Endometrial microvascular endothelial cells (primary cell): ENCODE data around the gene TUBG1. TPM values are rescaled to one million over a fixed set of nuclear protein-coding genes. Genes with fewer than 3 reads are reported as not detected.
"Not testable (repeated sequence)": the region's sequence is repeated elsewhere in the genome, so short reads cannot be mapped to it uniquely, and the experiment has no call there.

Source experiments
- in situ Hi-C: cut with HindIII; loops from 2 replicates; pipeline ENCODE4 v1.10.0; 2017; ENCODE audit warnings: low sequenced_read_pairs, low pct_unique_long_range_greater_than_20kb; ENCODE audit errors: inconsistent ontology term
- total RNA-seq: library from RNA; depleted of rRNA; stranded (reverse); fragments of >200 nt; gene quantifications from one replicate; pipeline ENCODE4 v1.2.3, GENCODE V29; 2015; ENCODE audit errors: inconsistent ontology term

TUBG1 gene
- total RNA-seq, 1 donor from 2014 or later, result 137 TPM

GRCh38 chr17:42613699-42614295, 4.3 kb downstream of the TUBG1 start:
- in situ Hi-C loops, result no loop called here

GRCh38 chr17:42617956-42618431, 8.5 kb downstream of the TUBG1 start:
- in situ Hi-C loops, result no loop called here

GRCh38 chr17:42618442-42619150, 9.1 kb downstream of the TUBG1 start:
- in situ Hi-C loops, result no loop called here

GRCh38 chr17:42621987-42622386, 12.5 kb downstream of the TUBG1 start:
- in situ Hi-C loops, result not testable (repeated sequence)

GRCh38 chr17:42623271-42623670, 13.8 kb downstream of the TUBG1 start:
- in situ Hi-C loops, result no loop called here

GRCh38 chr17:42623732-42624596, 14.5 kb downstream of the TUBG1 start:
- in situ Hi-C loops, result no loop called here

- in situ Hi-C loops, result not testable (repeated sequence)
Observed at GRCh38 chr17:42627032-42627764, 17.7 kb downstream of the TUBG1 start.

DNA sequence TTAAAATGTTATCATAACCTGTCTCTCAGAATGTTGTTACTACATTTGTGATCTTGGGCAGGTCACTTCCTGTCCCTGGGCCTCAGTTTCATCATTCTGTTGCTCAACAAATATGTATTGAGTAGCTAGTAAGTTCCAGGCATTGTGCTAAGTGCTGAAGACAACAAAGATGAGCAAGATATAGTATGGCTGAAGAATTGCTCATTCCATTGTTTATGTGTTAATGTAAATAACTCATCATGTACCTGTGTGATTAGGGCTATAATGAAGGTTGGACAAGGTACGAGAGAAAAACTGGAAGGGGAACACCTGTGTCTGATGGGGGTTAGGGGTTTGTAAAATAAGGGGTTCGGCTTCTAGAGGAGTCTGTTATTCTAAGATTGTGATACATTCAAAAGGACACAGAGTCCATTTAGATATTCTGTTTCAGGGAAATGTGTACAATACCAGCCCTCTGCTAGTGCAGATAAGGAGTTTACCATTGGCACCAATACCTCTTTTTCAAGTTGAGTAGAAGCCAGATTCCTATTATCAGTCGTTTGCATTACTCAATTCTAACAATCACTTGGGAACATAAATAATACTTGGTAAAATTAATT, 20.0 kb downstream of the TUBG1 start:
- in situ Hi-C loops, result no loop called here

DNA sequence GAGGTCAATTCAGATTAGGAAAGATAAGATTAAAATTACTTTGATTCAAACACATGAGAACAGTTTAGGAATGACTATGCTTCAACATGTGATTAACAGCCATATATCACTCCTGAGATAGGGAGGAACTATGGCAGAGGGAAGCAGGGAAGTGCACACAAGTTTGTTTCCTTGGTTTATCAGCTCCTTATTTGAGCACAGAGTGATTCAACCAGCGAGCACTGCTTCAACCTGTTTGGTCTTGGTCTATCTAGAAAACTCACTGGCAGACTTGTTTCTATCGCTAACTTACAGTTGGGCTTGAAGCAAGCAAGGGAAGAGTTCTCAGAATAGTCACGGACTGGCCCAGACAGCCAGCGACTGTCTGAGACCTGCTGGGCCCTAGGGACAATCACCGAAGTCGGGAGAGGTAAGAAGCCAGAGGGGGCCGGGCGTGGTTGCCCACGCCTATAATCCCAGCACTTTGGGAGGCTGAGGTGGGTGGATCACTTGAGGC, 23.5 kb downstream of the TUBG1 start:
- in situ Hi-C loops, result no loop called here

GRCh38 chr17:42639525-42640113, 30.1 kb downstream of the TUBG1 start:
- in situ Hi-C loops, result no loop called here

- in situ Hi-C loops, result no loop called here
Observed at GRCh38 chr17:42640121-42640520, 30.6 kb downstream of the TUBG1 start.

DNA sequence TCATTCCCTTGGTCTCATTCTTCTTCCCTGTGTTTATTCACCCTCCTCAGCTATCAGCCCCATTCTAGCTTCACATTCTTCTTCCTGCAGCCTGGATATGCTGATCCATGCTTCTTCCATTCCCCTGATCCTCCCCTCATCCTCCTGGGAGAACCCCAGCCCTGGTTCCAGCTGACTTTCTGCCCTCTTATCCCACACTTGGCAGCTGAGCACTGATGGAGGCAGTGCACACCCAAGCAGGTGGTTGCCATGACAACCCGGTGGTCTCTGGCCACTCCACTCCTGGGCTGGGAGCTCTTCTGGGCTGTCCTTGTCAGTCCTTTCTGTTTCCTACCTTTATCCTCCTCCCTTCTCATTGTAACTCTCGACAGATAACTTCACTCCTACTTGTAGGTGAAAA, 32.9 kb downstream of the TUBG1 start:
- in situ Hi-C loops, result no loop called here

DNA sequence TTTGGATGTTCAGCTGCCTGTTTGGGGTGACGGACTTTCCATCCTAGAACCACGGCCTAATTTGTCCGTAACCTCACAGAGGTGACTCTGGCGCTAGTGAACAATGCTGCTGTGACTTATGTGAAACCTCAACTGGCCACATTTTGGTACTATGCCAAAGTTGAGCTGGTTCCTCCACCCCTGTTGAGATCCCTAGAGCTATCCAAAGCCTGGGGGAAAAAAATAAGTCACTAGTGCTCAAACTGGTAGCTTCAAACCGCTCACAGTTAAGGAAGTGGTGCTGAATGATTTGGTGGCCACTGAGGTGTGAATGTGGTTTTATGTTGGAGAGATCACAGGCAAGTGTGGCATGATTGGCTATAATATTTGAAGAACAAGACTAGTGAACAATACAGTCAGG, 38.3 kb downstream of the TUBG1 start:
- in situ Hi-C loops, result no loop called here

GRCh38 chr17:42651392-42651791, 41.9 kb downstream of the TUBG1 start:
- in situ Hi-C loops, result no loop called here

DNA sequence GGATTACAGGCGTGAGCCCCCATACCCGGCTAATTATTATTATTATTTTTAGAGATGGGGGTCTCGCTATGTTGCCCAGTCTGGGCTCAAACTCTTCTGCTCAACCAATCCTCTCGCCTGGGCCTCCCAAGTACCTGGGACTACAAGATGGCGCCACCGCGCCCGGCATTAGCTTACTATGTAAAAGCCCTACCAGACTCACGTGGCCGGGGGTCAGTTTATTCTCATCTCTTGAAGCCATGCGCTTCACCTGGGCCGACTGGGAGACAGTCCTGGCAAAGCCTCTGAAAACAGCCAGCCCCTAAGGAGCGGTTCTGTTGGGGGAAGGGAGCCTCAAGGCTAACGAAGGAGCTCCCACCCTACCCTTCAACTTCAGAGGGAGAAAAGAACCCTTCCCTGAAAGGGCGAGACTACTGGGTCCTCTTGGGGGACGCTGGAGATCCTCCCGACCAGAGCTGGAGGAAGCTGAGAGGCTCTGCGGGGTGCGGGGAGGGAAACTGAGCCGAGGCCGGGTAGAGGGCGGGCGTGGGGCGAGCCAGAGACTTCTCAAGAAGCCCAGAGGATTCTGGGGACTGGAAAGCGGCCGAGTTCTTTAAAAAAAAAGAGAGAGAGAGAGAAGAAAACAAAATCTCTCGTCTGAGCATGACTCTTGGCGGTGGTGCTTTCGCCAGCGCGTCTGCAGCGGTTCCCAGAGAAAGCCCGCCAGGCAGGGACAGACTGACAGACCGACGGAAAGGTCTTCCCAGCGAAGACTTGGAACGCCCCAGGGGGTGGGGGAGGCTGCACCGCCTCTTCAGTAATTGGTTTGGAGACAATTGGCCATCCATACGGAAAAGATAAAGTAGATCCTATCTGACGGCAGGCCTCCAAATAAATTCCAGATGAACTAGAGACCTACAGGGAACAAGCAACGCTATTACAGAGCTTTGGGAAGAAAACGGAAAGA, 44.0 kb downstream of the TUBG1 start:
- in situ Hi-C loops, result no loop called here

- in situ Hi-C loops, result no loop called here
Observed at GRCh38 chr17:42655528-42655927, 46.0 kb downstream of the TUBG1 start.
